ENCODE measurements around the gene COL23A1. TPM values are rescaled to one million over a fixed set of nuclear protein-coding genes. Genes with fewer than 3 reads are reported as not detected.

Gene COL23A1
- polyA plus RNA-seq, 2 of the 4 experiments (the other 2 are of a cell fraction) = not detected

DNA sequence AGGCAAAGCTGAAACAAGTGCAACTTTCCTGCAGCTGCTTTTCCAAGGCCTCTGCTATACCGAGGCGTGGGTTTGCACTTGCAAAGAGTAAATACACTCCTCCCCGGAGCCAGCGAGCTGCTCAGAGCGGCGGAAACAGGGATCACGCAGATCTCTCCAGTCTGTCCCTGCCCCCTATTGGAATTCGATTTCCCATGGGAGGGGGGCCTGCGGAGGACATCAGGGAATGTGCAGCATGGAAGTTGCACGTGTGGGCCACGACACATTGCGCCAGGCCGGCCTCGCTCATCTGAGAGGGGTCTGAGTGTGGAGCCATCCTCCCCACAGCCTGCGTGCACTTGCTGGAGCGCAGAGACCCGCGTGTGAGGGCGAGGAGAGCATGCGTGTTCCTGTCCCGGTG, 253.3 kb downstream of the COL23A1 start:
- Histone ChIP-seq H3K4me1 (no peaks in the 10 kb centered on the region), H3K4me2 (no peak overlapping the region), H3K9me3 (no peaks in the 10 kb centered on the region), H3K4me3 (no peak overlapping the region), H3K27ac (no peak overlapping the region)
- CTCF ChIA-PET = no interaction called here
- 48% methylated on average over 14 of the region's 21 CpGs for WGBS (ENCODE audit: missing lambda C conversion rate)
- FAIRE-seq (no peak), ATAC-seq (no peak), DNase-seq (ENCODE audit: low read depth in 1 of 2, low spot score in 1 of 2) (no peak)
- no peak for TF ChIP-seq TP53 (CRISPR knock-in tag; IDR thresholded peaks at IDR 0.05)
- TF ChIP-seq SREBF2 (IDR thresholded peaks at IDR 0.05) = no peak
- POLR2A ChIA-PET = no interaction called here

DNA sequence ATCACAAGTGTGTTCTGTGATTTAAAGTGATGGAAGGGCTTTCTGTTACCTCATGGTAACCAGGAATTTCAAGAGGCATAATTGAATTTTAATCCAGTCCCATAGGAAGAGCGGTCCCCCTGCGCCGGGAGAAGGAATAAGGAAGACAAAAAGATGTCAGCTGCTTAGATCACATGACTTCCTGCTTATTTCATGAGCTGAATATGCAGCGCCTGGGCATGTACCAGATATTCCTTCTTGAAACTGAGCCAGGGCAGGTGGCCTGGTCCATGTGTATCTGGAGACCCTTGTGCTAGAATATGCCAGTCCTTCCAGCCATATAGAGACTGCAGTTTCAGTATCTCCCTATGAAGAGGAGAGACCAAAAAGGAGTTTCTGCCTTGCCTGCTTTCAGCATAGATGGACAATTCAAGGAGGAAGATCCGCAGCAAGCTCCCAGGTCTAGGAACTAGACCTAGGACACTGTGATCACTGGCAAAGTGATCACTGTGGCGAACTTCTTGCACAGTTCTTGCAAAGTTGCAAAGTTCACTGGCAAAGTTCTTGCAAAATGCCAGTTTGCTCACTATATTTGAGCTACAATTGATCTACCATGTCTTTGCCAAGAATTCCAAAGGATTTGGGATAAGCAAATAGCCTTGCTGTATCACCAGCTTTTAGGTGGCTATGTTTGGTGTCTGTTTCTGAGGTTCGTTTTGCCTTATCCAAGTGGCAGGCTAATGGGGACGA, 254.7 kb downstream of the COL23A1 start:
- no peak for FAIRE-seq
- Histone ChIP-seq H3K4me3 (no peak overlapping the region), H3K9me3 (no peaks in the 10 kb centered on the region), H3K4me2 (no peak overlapping the region), H3K27ac (no peak overlapping the region), H3K4me1 (no peaks in the 10 kb centered on the region)
- TF ChIP-seq ZSCAN20 (CRISPR knock-in tag; IDR thresholded peaks at IDR 0.05) (no peak), EP300 (IDR thresholded peaks at IDR 0.05) (no peak), NFE2L2 (conservative IDR thresholded peaks at IDR 0.05; ENCODE audit: low read length) (no peak), KDM1A (IDR thresholded peaks at IDR 0.05; ENCODE audit: low read depth) (no peak), ZFP36 (IDR thresholded peaks at IDR 0.05; ENCODE audit: borderline replicate concordance, partially characterized antibody) (no peak), RNF2 (IDR thresholded peaks at IDR 0.05; ENCODE audit: borderline replicate concordance, low read depth) (no peak), RFX5 (IDR thresholded peaks at IDR 0.05) (no peak), TP53 (CRISPR knock-in tag; IDR thresholded peaks at IDR 0.05) (no peak), MAZ (IDR thresholded peaks at IDR 0.05; ENCODE audit: borderline replicate concordance, low read depth, low read length) (no peak), SMC3 (IDR thresholded peaks at IDR 0.05) (no peak), HEYL (CRISPR knock-in tag; IDR thresholded peaks at IDR 0.05) (no peak), ZNF302 (CRISPR knock-in tag; IDR thresholded peaks at IDR 0.05) (no peak), RAD21 (conservative IDR thresholded peaks at IDR 0.05 in 1 of 2, IDR thresholded peaks at IDR 0.05 in 1 of 2) (no peak)
- TF ChIP-seq, protein P1, sequence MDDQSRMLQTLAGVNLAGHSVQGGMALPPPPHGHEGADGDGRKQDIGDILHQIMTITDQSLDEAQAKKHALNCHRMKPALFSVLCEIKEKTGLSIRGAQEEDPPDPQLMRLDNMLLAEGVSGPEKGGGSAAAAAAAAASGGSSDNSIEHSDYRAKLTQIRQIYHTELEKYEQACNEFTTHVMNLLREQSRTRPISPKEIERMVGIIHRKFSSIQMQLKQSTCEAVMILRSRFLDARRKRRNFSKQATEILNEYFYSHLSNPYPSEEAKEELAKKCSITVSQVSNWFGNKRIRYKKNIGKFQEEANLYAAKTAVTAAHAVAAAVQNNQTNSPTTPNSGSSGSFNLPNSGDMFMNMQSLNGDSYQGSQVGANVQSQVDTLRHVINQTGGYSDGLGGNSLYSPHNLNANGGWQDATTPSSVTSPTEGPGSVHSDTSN (IDR thresholded peaks at IDR 0.05) = no peak
- TF ChIP-seq, protein P2, sequence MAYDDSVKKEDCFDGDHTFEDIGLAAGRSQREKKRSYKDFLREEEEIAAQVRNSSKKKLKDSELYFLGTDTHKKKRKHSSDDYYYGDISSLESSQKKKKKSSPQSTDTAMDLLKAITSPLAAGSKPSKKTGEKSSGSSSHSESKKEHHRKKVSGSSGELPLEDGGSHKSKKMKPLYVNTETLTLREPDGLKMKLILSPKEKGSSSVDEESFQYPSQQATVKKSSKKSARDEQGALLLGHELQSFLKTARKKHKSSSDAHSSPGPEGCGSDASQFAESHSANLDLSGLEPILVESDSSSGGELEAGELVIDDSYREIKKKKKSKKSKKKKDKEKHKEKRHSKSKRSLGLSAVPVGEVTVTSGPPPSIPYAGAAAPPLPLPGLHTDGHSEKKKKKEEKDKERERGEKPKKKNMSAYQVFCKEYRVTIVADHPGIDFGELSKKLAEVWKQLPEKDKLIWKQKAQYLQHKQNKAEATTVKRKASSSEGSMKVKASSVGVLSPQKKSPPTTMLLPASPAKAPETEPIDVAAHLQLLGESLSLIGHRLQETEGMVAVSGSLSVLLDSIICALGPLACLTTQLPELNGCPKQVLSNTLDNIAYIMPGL (CRISPR knock-in tag; IDR thresholded peaks at IDR 0.05; ENCODE audit: borderline replicate concordance) = no peak
- TF ChIP-seq, protein P3, sequence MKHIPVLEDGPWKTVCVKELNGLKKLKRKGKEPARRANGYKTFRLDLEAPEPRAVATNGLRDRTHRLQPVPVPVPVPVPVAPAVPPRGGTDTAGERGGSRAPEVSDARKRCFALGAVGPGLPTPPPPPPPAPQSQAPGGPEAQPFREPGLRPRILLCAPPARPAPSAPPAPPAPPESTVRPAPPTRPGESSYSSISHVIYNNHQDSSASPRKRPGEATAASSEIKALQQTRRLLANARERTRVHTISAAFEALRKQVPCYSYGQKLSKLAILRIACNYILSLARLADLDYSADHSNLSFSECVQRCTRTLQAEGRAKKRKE (CRISPR knock-in tag; IDR thresholded peaks at IDR 0.05; ENCODE audit: low read depth) = no peak
- ChIA-PET POLR2A (no interaction called here), CTCF (no interaction called here)
- WGBS (ENCODE audit: missing lambda C conversion rate) = 32% methylated on average over 8 of the region's 8 CpGs
- no peak for ATAC-seq
- DNase-seq (ENCODE audit: low read depth in 1 of 2, low spot score in 1 of 2) = no peak

DNA sequence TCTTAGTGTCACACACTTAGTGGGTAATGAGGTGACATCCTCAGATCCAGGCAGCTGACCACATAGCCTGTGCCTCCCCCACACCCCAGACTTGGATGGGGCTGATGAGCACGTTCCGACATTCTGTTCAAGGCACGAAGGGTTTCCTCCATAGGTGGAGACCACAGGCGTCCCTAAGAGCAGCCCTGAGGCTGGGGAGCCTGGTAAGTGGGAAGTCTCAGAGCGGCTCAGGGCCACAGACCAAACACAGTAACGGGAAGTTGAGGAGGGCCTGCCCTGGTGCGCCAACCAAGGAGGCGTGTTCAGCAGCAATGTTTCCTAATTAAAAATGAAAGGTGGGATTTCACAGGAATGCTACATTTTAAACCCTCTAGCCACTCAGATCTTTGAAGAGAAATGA, 255.3 kb downstream of the COL23A1 start:
- Histone ChIP-seq H3K4me2 (no peak overlapping the region), H3K4me1 (no peaks in the 10 kb centered on the region), H3K4me3 (no peak overlapping the region), H3K9me3 (no peaks in the 10 kb centered on the region), H3K27ac (no peak overlapping the region)
- DNase-seq (ENCODE audit: low read depth in 1 of 2, low spot score in 1 of 2) (no peak), FAIRE-seq (no peak), ATAC-seq (no peak)
- 64% methylated on average over 8 of the region's 8 CpGs for WGBS (ENCODE audit: missing lambda C conversion rate)
- POLR2A ChIA-PET = no interaction called here
- CTCF ChIA-PET = no interaction called here
- TF ChIP-seq JUN (IDR thresholded peaks at IDR 0.05) = no peak
- no peak for TF ChIP-seq POLR2A (IDR thresholded peaks at IDR 0.05; ENCODE audit: low read length)
- TF ChIP-seq ZC3H11A (IDR thresholded peaks at IDR 0.05) = no peak
- TF ChIP-seq, protein P4, sequence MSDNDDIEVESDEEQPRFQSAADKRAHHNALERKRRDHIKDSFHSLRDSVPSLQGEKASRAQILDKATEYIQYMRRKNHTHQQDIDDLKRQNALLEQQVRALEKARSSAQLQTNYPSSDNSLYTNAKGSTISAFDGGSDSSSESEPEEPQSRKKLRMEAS (IDR thresholded peaks at IDR 0.05) = no peak
- TF ChIP-seq HEYL (CRISPR knock-in tag; IDR thresholded peaks at IDR 0.05) = no peak
- TF ChIP-seq CBX8 (IDR thresholded peaks at IDR 0.05) = no peak
- TF ChIP-seq, protein P1 (IDR thresholded peaks at IDR 0.05) = no peak
- no peak for TF ChIP-seq TP53 (CRISPR knock-in tag; IDR thresholded peaks at IDR 0.05)
- no peak for TF ChIP-seq CEBPB (IDR thresholded peaks at IDR 0.05)
- TF ChIP-seq GATA3 (IDR thresholded peaks at IDR 0.05; ENCODE audit: borderline replicate concordance) = no peak
- TF ChIP-seq SMC3 (IDR thresholded peaks at IDR 0.05) = no peak
- TF ChIP-seq FOSB (CRISPR knock-in tag; IDR thresholded peaks at IDR 0.05) = no peak
- TF ChIP-seq RCOR1 (IDR thresholded peaks at IDR 0.05; ENCODE audit: low read depth, low read length) = no peak
- TF ChIP-seq, protein P5, sequence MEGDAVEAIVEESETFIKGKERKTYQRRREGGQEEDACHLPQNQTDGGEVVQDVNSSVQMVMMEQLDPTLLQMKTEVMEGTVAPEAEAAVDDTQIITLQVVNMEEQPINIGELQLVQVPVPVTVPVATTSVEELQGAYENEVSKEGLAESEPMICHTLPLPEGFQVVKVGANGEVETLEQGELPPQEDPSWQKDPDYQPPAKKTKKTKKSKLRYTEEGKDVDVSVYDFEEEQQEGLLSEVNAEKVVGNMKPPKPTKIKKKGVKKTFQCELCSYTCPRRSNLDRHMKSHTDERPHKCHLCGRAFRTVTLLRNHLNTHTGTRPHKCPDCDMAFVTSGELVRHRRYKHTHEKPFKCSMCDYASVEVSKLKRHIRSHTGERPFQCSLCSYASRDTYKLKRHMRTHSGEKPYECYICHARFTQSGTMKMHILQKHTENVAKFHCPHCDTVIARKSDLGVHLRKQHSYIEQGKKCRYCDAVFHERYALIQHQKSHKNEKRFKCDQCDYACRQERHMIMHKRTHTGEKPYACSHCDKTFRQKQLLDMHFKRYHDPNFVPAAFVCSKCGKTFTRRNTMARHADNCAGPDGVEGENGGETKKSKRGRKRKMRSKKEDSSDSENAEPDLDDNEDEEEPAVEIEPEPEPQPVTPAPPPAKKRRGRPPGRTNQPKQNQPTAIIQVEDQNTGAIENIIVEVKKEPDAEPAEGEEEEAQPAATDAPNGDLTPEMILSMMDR (IDR thresholded peaks at IDR 0.05) = no peak
- no peak for TF ChIP-seq MAFK (IDR thresholded peaks at IDR 0.05; ENCODE audit: partially characterized antibody)

Data from A549 (cell line).